HCT116 (cell line): ENCODE data around the gene ZDHHC14. TPM values are rescaled to one million over a fixed set of nuclear protein-coding genes. Genes with fewer than 3 reads are reported as not detected.

Experiments
- ATAC-seq: fragments of 200-7000 bp; cut with Tn5 transposase; 2 replicates; pipeline ENCODE4 v1.9.1; 2020; ENCODE audit warnings: mild to moderate bottlenecking, moderate library complexity
- BruUV-seq: library from RNA; stranded (reverse); fragments of 400-500 nt; replicated peaks from 2 replicates; lab custom pipeline; 2021; lab: Mats Ljungman, UMichigan
- CTCF ChIA-PET: fragments of 300-600 bp; sonication (Branson Sonifier 250); formaldehyde crosslinking; loops from one replicate; lab custom pipeline; 2021; ENCODE audit warnings: antibody characterized with exemption; lab: Charles Lee
- POLR2A ChIA-PET: fragments of 300-600, 350-600 bp; sonication (Branson Sonifier 250); formaldehyde crosslinking; loops from one replicate; lab custom pipeline; 2021; ENCODE audit warnings: antibody characterized with exemption; lab: Charles Lee
- RAD21 ChIA-PET, 2 experiments: fragments of 300-600 bp; sonication (Branson Sonifier 250); formaldehyde crosslinking; loops; one replicate each; lab custom pipeline; 2023; ENCODE audit warnings: low total read pairs in 2 of 2; ENCODE audit not compliant: uncharacterized antibody in 2 of 2, unreplicated experiment in 2 of 2, low non-redundant PET in 1 of 2; lab: Charles Lee
- DNase-seq: peaks from one replicate; pipeline ENCODE4 v3.0.0-alpha.2; 2010; ENCODE audit warnings: low read depth, low spot score
- H2AFZ ChIP-seq: fragments of 200-600 bp; shearing (Covaris generic), sonication (generic); 2 replicates; pipeline ENCODE4 v1.6.1; 2017; ENCODE audit warnings: low read depth, mixed run types, mixed read lengths, antibody characterized with exemption, low read length; ENCODE audit not compliant: poor library complexity, severe bottlenecking
- H3K27ac ChIP-seq: 2 replicates; pipeline ENCODE4 v1.5.1; 2012; ENCODE audit warnings: low read depth, low read length
- H3K27me3 ChIP-seq: fragments of 200-600 bp; sonication (generic); 2 replicates; pipeline ENCODE4 v1.6.1; 2016; ENCODE audit warnings: mixed run types, low read length, mixed read lengths; ENCODE audit not compliant: insufficient read depth
- H3K36me3 ChIP-seq, 2 experiments: fragments of 200-500 bp in 1 of 2; fragments of 200-600 bp in 1 of 2; sonication (Bioruptor generic) in 1 of 2; sonication (generic) in 1 of 2; 2 replicates each; pipeline versions ENCODE4 v1.5.1 to v1.6.1; 2014 to 2016; ENCODE audit warnings: low read length in 2 of 2, inconsistent platforms in 1 of 2, mixed read lengths in 1 of 2, mixed run types in 1 of 2; ENCODE audit not compliant: insufficient read depth in 2 of 2, control insufficient read depth in 1 of 2
- H3K4me1 ChIP-seq, 2 experiments: fragments of 200-600 bp in 1 of 2; sonication (generic) in 1 of 2; 2 replicates each; pipeline versions ENCODE4 v1.5.1 to v1.6.1; 2012 to 2017; ENCODE audit warnings: low read length in 2 of 2, inconsistent platforms in 1 of 2, mild to moderate bottlenecking in 1 of 2, mixed read lengths in 1 of 2, mixed run types in 1 of 2, moderate library complexity in 1 of 2; ENCODE audit not compliant: insufficient read depth in 2 of 2, control insufficient read depth in 1 of 2
- H3K4me2 ChIP-seq: fragments of 200-600 bp; sonication (generic); 2 replicates; pipeline ENCODE4 v1.6.1; 2017; ENCODE audit warnings: mixed run types, low read length, mixed read lengths
- H3K4me3 ChIP-seq, 2 experiments: fragments of 200-600 bp in 1 of 2; sonication (generic) in 1 of 2; replicated peaks in 1 of 2; 2 replicates each; pipeline ENCODE4 v1.5.1; 2011 to 2016; ENCODE audit warnings: low read length in 2 of 2, control low read depth in 1 of 2, low read depth in 1 of 2, mild to moderate bottlenecking in 1 of 2, mixed read lengths in 1 of 2, mixed run types in 1 of 2
- H3K79me2 ChIP-seq: fragments of 200-600 bp; sonication (generic); 2 replicates; pipeline ENCODE4 v1.6.1; 2017; ENCODE audit warnings: mild to moderate bottlenecking, mixed run types, low read length, moderate library complexity, mixed read lengths; ENCODE audit not compliant: insufficient read depth
- H3K9ac ChIP-seq: fragments of 200-600 bp; sonication (generic); 2 replicates; pipeline ENCODE4 v1.6.1; 2016; ENCODE audit warnings: low read length, mixed read lengths
- H3K9me2 ChIP-seq: fragments of 200-600 bp; sonication (generic), shearing (Covaris generic); 2 replicates; pipeline ENCODE4 v1.6.1; 2017; ENCODE audit warnings: mixed run types, mild to moderate bottlenecking, moderate library complexity; ENCODE audit not compliant: insufficient read depth
- H3K9me3 ChIP-seq, 2 experiments: fragments of 200-500 bp in 1 of 2; fragments of 200-600 bp in 1 of 2; sonication (Bioruptor generic) in 1 of 2; sonication (generic) in 1 of 2; 2 replicates each; pipeline ENCODE4 v1.6.1; 2014 to 2017; ENCODE audit warnings: low read length in 2 of 2, mixed read lengths in 2 of 2, inconsistent platforms in 1 of 2, low read depth in 1 of 2, mild to moderate bottlenecking in 1 of 2, mixed run types in 1 of 2, moderate library complexity in 1 of 2; ENCODE audit not compliant: control insufficient read depth in 1 of 2, insufficient read depth in 1 of 2
- H4K20me1 ChIP-seq: fragments of 200-600 bp; sonication (generic), shearing (Covaris generic); 2 replicates; pipeline ENCODE4 v1.6.1; 2017; ENCODE audit warnings: mixed run types, mild to moderate bottlenecking, moderate library complexity; ENCODE audit not compliant: insufficient read depth
- ATF3 ChIP-seq: IDR thresholded peaks from 2 replicates; pipeline ENCODE4 v1.6.1; 2012
- CBX3 ChIP-seq: IDR thresholded peaks from 2 replicates; pipeline ENCODE4 v1.6.1; 2012; ENCODE audit warnings: low read depth
- CEBPB ChIP-seq: IDR thresholded peaks from 2 replicates; pipeline ENCODE4 v1.6.1; 2012; ENCODE audit warnings: low read depth
- CTCF ChIP-seq, 3 experiments: fragments of 200-600 bp in 1 of 3; sonication (generic) in 1 of 3; IDR thresholded peaks in 2 of 3; conservative IDR thresholded peaks in 1 of 3; 2 replicates each; pipeline ENCODE4 v1.5.1; 2012 to 2017; ENCODE audit warnings: low read depth in 2 of 3, low read length in 2 of 3, antibody characterized with exemption in 1 of 3, borderline replicate concordance in 1 of 3, control low read depth in 1 of 3, mild to moderate bottlenecking in 1 of 3, mixed read lengths in 1 of 3, mixed run types in 1 of 3, moderate library complexity in 1 of 3; ENCODE audit not compliant: insufficient read depth in 1 of 3
- EGR1 ChIP-seq: IDR thresholded peaks from 2 replicates; pipeline ENCODE4 v1.6.1; 2012; ENCODE audit warnings: low read depth
- EZH2phosphoT487 ChIP-seq: fragments of 200-600 bp; IDR thresholded peaks from 2 replicates; pipeline ENCODE4 v1.6.1; 2018; ENCODE audit warnings: antibody characterized with exemption, borderline replicate concordance
- JUND ChIP-seq: IDR thresholded peaks from 2 replicates; pipeline ENCODE4 v1.6.1; 2012
- POLR2A ChIP-seq: IDR thresholded peaks from 2 replicates; pipeline ENCODE4 v1.7.0; 2011; ENCODE audit warnings: borderline replicate concordance; ENCODE audit not compliant: insufficient read depth, insufficient read length; ENCODE audit errors: extremely low read depth
- POLR2AphosphoS5 ChIP-seq: IDR thresholded peaks from 2 replicates; pipeline ENCODE4 v1.6.1; 2011; ENCODE audit warnings: mild to moderate bottlenecking, low read depth, low read length, moderate library complexity
- SIN3A ChIP-seq: IDR thresholded peaks from 2 replicates; pipeline ENCODE4 v1.6.1; 2012; ENCODE audit warnings: low read depth
- SRF ChIP-seq: IDR thresholded peaks from 2 replicates; pipeline ENCODE4 v1.6.1; 2012; ENCODE audit warnings: low read depth
- YY1 ChIP-seq: IDR thresholded peaks from 2 replicates; pipeline ENCODE4 v1.6.1; 2011; ENCODE audit warnings: low read length, low read depth, moderate library complexity, mild to moderate bottlenecking; ENCODE audit not compliant: insufficient replicate concordance; ENCODE audit errors: extremely low read depth
- ZBTB33 ChIP-seq: IDR thresholded peaks from 2 replicates; pipeline ENCODE4 v1.6.1; 2011; ENCODE audit warnings: mild to moderate bottlenecking, low read length, moderate library complexity; ENCODE audit not compliant: insufficient replicate concordance; ENCODE audit errors: extremely low read depth
- ZFX ChIP-seq: fragments of 450-650 bp; IDR thresholded peaks from 2 replicates; pipeline ENCODE4 v1.6.1; 2017
- intact Hi-C: fragments of 100-400 bp; cut with micrococcal nuclease; formaldehyde crosslinking; loops from 2 replicates; pipeline ENCODE4 v1.10.0; 2022
- total RNA-seq: library from RNA; stranded (reverse); gene quantifications from one replicate; pipeline ENCODE4 v1.2.1, GENCODE V29; 2021; ENCODE audit not compliant: unreplicated experiment
- TF ChIP-seq, protein P1 (sequence below): IDR thresholded peaks from 2 replicates; pipeline ENCODE4 v1.6.1; 2012

The ZDHHC14 gene
- total RNA-seq, 1 experiment from 2014 or later: 5.3 TPM

- no peak for TF ChIP-seq CBX3
- no peak for TF ChIP-seq ATF3
- TF ChIP-seq YY1: no peak
- TF ChIP-seq JUND: no peak
- TF ChIP-seq, protein P1, sequence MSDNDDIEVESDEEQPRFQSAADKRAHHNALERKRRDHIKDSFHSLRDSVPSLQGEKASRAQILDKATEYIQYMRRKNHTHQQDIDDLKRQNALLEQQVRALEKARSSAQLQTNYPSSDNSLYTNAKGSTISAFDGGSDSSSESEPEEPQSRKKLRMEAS: no peak
- no peak for TF ChIP-seq POLR2A
- TF ChIP-seq CEBPB: no peak
- no peak for TF ChIP-seq SIN3A
- TF ChIP-seq POLR2AphosphoS5: no peak
- no peak for TF ChIP-seq EZH2phosphoT487
- no peak for TF ChIP-seq ZBTB33
- TF ChIP-seq EGR1: no peak
- no peak for TF ChIP-seq ZFX
- TF ChIP-seq CTCF (IDR thresholded peaks at IDR 0.05 in 2 of 3, conservative IDR thresholded peaks at IDR 0.05 in 1 of 3; ENCODE audit: borderline replicate concordance in 1 of 3, insufficient read depth in 1 of 3, low read depth in 2 of 3, low read length in 2 of 3): no peak
- TF ChIP-seq SRF: no peak
- TF ChIP-seq, all 23 proteins: peak for 0
- Histone ChIP-seq H3K27me3 (no peaks in the 10 kb centered on the region), H3K4me2 (peak overlapping the region; percentile 84), H3K4me3 (no peak overlapping the region), H3K27ac (no peak overlapping the region), H4K20me1 (no peaks in the 10 kb centered on the region), H3K4me1 (peaks cover 15 to 47% of the 10 kb centered on the region in 2 experiments), H3K9me2 (no peaks in the 10 kb centered on the region), H3K9ac (no peak overlapping the region), H2AFZ (no peak overlapping the region), H3K9me3 (no peaks in the 10 kb centered on the region), H3K36me3 (no peaks in the 10 kb centered on the region), H3K79me2 (no peaks in the 10 kb centered on the region)
- ATAC-seq: no peak; the same call in 1 of the 2 replicates
- CTCF ChIA-PET: no interaction called here
- POLR2A ChIA-PET: no interaction called here
- DNase-seq: no peak
- RAD21 ChIA-PET: no interaction called here
- intact Hi-C loops: no loop called here
- no TSS peak for BruUV-seq
These were observed 136.8 kb downstream of the ZDHHC14 start for GRCh38 chr6:157517601-157518359.
